GM12878 (cell line): ENCODE measurements around the gene UXT. TPM values are rescaled to one million over a fixed set of nuclear protein-coding genes. Genes with fewer than 3 reads are reported as not detected.

Experiments
- ATAC-seq: fragments of 200-7000 bp; cut with Tn5 transposase; 3 replicates; pipeline ENCODE4 v1.9.1; 2020; ENCODE audit warnings: mild to moderate bottlenecking, moderate library complexity
- BruUV-seq: library from RNA; stranded (reverse); fragments of 400-500 nt; replicated peaks from 2 replicates; lab custom pipeline; 2021; lab: Mats Ljungman, UMichigan
- CTCF ChIA-PET: fragments of 300-600 bp; sonication (Branson Sonifier 250); formaldehyde crosslinking; extraction: SDS; loops from one replicate; lab custom pipeline; 2021; ENCODE audit warnings: inconsistent platforms; lab: Yijun Ruan, JAX
- POLR2A ChIA-PET: fragments of 350-600 bp; formaldehyde crosslinking; extraction: SDS; loops from one replicate; lab custom pipeline; 2021; ENCODE audit warnings: inconsistent platforms; lab: Charles Lee
- RAD21 ChIA-PET: fragments of 300-600 bp; sonication (Branson Sonifier 250); formaldehyde crosslinking; loops from one replicate; lab custom pipeline; 2023; ENCODE audit warnings: antibody characterized with exemption; ENCODE audit not compliant: unreplicated experiment; lab: Charles Lee
- SMC1A ChIA-PET: fragments of 300-600 bp; sonication (Branson Sonifier 250); formaldehyde crosslinking; loops from one replicate; lab custom pipeline; 2023; ENCODE audit not compliant: unreplicated experiment, uncharacterized antibody; lab: Charles Lee
- DNase-seq: peaks from one replicate; pipeline ENCODE4 v3.0.0-alpha.2; 2011; ENCODE audit warnings: low read depth, low spot score
- FAIRE-seq: peaks from 3 replicates; lab custom pipeline; 2011; peaks lifted over from hg19 to GRCh38; lab: Jason Lieb, UNC
- H2AFZ ChIP-seq: 2 replicates; pipeline ENCODE4 v1.6.0; 2011; ENCODE audit warnings: low read depth, low read length, control low read depth; ENCODE audit not compliant: control insufficient read depth
- H3K27ac ChIP-seq: 2 replicates; pipeline ENCODE4 v1.5.1; 2011; ENCODE audit warnings: control low read depth; ENCODE audit not compliant: control insufficient read depth, insufficient read depth
- H3K27me3 ChIP-seq, 2 experiments: replicated peaks in 1 of 2; 2 replicates each; pipeline versions ENCODE4 v1.6.0 to v1.6.1; 2011; ENCODE audit warnings: low read length in 1 of 2; ENCODE audit not compliant: control insufficient read depth in 2 of 2, insufficient read depth in 2 of 2
- H3K36me3 ChIP-seq, 2 experiments: 2 replicates each; pipeline ENCODE4 v1.5.1; 2011; ENCODE audit warnings: low read length in 1 of 2; ENCODE audit not compliant: control insufficient read depth in 2 of 2, insufficient read depth in 2 of 2
- H3K4me1 ChIP-seq: 2 replicates; pipeline ENCODE4 v1.6.1; 2011; ENCODE audit warnings: mild to moderate bottlenecking, low read length, moderate library complexity, mixed read lengths; ENCODE audit not compliant: control insufficient read depth, insufficient read depth
- H3K4me2 ChIP-seq: 2 replicates; pipeline ENCODE4 v1.6.0; 2011; ENCODE audit warnings: control low read depth; ENCODE audit not compliant: control insufficient read depth, insufficient read depth
- H3K4me3 ChIP-seq: fragments of 200-600 bp; sonication (generic); 2 replicates; pipeline ENCODE4 v1.5.1; 2016
- H3K79me2 ChIP-seq: 2 replicates; pipeline ENCODE4 v1.6.0; 2011; ENCODE audit warnings: low read length; ENCODE audit not compliant: control insufficient read depth, insufficient read depth
- H3K9ac ChIP-seq: 2 replicates; pipeline ENCODE4 v1.8.0; 2011; ENCODE audit warnings: low read length, control low read depth, mixed read lengths; ENCODE audit not compliant: control insufficient read depth, insufficient read depth
- H3K9me3 ChIP-seq: replicated peaks from 3 replicates; pipeline ENCODE4 v1.5.1; 2011; ENCODE audit warnings: mild to moderate bottlenecking, low read length; ENCODE audit not compliant: control insufficient read depth, insufficient read depth
- H4K20me1 ChIP-seq: 2 replicates; pipeline ENCODE4 v1.6.0; 2011; ENCODE audit not compliant: control insufficient read depth, insufficient read depth
- BCL3 ChIP-seq: IDR thresholded peaks from 2 replicates; pipeline ENCODE4 v1.6.1; 2011; ENCODE audit warnings: borderline replicate concordance, low read depth, mild to moderate bottlenecking, moderate library complexity, low read length; ENCODE audit not compliant: insufficient read depth, poor library complexity, severe bottlenecking
- CREB1 ChIP-seq: IDR thresholded peaks from 2 replicates; pipeline ENCODE4 v1.6.1; 2012; ENCODE audit warnings: low read depth, mild to moderate bottlenecking, inconsistent platforms
- EED ChIP-seq: sonication (generic); IDR thresholded peaks from 2 replicates; pipeline ENCODE4 v1.6.1; 2016; ENCODE audit warnings: antibody characterized with exemption, low read depth
- HDGF ChIP-seq: fragments of 450-650 bp; IDR thresholded peaks from 2 replicates; pipeline ENCODE4 v1.6.1; 2016; ENCODE audit warnings: antibody characterized with exemption
- MAX ChIP-seq: IDR thresholded peaks from 2 replicates; pipeline ENCODE4 v1.6.1; 2012; ENCODE audit warnings: low read depth, low read length, improper control_type of control experiment
- PAX5 ChIP-seq: IDR thresholded peaks from 2 replicates; pipeline ENCODE4 v1.6.1; 2011; ENCODE audit warnings: low read depth, low read length, borderline replicate concordance
- PAX8 ChIP-seq: fragments of 450-650 bp; IDR thresholded peaks from 2 replicates; pipeline ENCODE4 v1.6.1; 2017; ENCODE audit warnings: mild to moderate bottlenecking, moderate library complexity
- SIN3A ChIP-seq: IDR thresholded peaks from 2 replicates; pipeline ENCODE4 v1.6.1; 2012; ENCODE audit warnings: low read depth, low read length, improper control_type of control experiment
- ZNF217 ChIP-seq: fragments of 450-650 bp; IDR thresholded peaks from 2 replicates; pipeline ENCODE4 v1.6.1; 2017; ENCODE audit warnings: antibody characterized with exemption, mild to moderate bottlenecking
- WGBS: methylation state at CpG from one replicate; pipeline ENCODE4 v1.1.6; 2016; ENCODE audit warnings: low lambda C conversion rate; ENCODE audit not compliant: insufficient replicate concordance, insufficient coverage; ENCODE audit errors: missing lambda C conversion rate; 5-methylcytosine and 5-hydroxymethylcytosine counted together
- in situ Hi-C: fragments of 300-500 bp; cut with MboI; formaldehyde crosslinking; loops from 9 replicates; pipeline ENCODE4 v1.14.3; 2018; ENCODE audit warnings: mixed read lengths
- intact Hi-C: fragments of 100-400 bp; cut with micrococcal nuclease; formaldehyde crosslinking; loops from one replicate; pipeline ENCODE4 v1.14.2; 2022; ENCODE audit not compliant: unreplicated experiment
- polyA plus RNA-seq, 11 experiments: library from polyadenylated mRNA; depleted of rRNA in 4 of 11; unstranded in 6 of 11; stranded (reverse) in 5 of 11; fragments of >200 nt; fragmentation: Nextera tagmentation in 4 of 11; fragmentation: Illumina TruSeq in 1 of 11; extraction: Ambion mirVana in 4 of 11; extraction: Trizol in 1 of 11; gene quantifications; 1 replicate in 1 of 11; 2 replicates in 10 of 11; pipeline versions ENCODE4 v1.2.1 to v1.2.3, GENCODE V29; 2011 to 2016; ENCODE audit warnings: inconsistent platforms in 2 of 11, missing spikeins in 2 of 11, low read depth in 1 of 11
- total RNA-seq, 4 experiments: library from RNA; depleted of rRNA in 3 of 4; stranded (reverse); fragments of >200 nt in 3 of 4; fragmentation: Illumina TruSeq in 1 of 4; extraction: Trizol in 1 of 4; gene quantifications; 2 replicates each; pipeline versions ENCODE4 v1.2.1 to v1.2.3, GENCODE V29; 2013 to 2021
- TF ChIP-seq, protein P1 (sequence below): fragments of 450-650 bp; IDR thresholded peaks from 2 replicates; pipeline ENCODE4 v1.6.1; 2017; ENCODE audit warnings: borderline replicate concordance
- TF ChIP-seq, protein P2 (sequence below): fragments of 450-650 bp; IDR thresholded peaks from 2 replicates; pipeline ENCODE4 v1.6.1; 2016; ENCODE audit warnings: mild to moderate bottlenecking

Gene UXT
- total and polyA plus RNA-seq, 10 of the 15 experiments (the other 5 are each of a cell fraction or from before 2014, with no cell fraction given): 105 to 245 (median 206) TPM

DNA sequence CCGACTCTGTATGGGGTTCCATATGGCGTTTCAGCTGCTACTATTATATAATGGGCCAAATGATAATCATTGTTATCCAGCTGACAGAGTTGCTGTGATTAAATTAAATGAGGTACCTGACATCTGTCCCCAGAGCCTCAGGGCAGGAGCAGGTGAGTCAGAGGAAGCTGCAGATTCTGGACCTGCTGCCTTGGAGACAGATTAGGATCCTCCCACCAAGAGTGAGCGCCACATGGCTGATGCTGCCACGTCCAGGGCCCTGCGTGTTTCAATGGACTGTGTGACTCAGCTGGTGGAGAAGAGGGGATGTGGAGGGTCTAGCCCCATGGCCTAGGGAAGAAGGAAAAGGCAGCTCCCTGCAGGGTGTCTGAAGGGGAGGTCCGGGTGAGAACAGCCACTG lies 28.3 kb upstream of the UXT start:
- WGBS: 17% methylated on average over 6 of the region's 6 CpGs
- in situ Hi-C loops (no loop called here), intact Hi-C loops (no loop called here)
- no peaks in the 10 kb centered on the region for H3K9me3 ChIP-seq
- H3K4me1 ChIP-seq: no peaks in the 10 kb centered on the region
- no peaks in the 10 kb centered on the region for H3K27me3 ChIP-seq
- no peak overlapping the region for H2AFZ ChIP-seq
- ChIA-PET CTCF (no interaction called here), RAD21 (no interaction called here), SMC1A (no interaction called here), POLR2A (no interaction called here)
- no peak overlapping the region for H3K27ac ChIP-seq
- DNase-seq (no peak), FAIRE-seq (no peak), ATAC-seq (no peak)
- BruUV-seq: no TSS peak
- no peak overlapping the region for H3K9ac ChIP-seq
- no peak overlapping the region for H3K4me3 ChIP-seq
- H3K79me2 ChIP-seq: no peaks in the 10 kb centered on the region
- TF ChIP-seq, protein P1, sequence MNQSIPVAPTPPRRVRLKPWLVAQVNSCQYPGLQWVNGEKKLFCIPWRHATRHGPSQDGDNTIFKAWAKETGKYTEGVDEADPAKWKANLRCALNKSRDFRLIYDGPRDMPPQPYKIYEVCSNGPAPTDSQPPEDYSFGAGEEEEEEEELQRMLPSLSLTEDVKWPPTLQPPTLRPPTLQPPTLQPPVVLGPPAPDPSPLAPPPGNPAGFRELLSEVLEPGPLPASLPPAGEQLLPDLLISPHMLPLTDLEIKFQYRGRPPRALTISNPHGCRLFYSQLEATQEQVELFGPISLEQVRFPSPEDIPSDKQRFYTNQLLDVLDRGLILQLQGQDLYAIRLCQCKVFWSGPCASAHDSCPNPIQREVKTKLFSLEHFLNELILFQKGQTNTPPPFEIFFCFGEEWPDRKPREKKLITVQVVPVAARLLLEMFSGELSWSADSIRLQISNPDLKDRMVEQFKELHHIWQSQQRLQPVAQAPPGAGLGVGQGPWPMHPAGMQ: no peak
- TF ChIP-seq SIN3A: no peak
- no peak for TF ChIP-seq CREB1
- TF ChIP-seq, protein P2, sequence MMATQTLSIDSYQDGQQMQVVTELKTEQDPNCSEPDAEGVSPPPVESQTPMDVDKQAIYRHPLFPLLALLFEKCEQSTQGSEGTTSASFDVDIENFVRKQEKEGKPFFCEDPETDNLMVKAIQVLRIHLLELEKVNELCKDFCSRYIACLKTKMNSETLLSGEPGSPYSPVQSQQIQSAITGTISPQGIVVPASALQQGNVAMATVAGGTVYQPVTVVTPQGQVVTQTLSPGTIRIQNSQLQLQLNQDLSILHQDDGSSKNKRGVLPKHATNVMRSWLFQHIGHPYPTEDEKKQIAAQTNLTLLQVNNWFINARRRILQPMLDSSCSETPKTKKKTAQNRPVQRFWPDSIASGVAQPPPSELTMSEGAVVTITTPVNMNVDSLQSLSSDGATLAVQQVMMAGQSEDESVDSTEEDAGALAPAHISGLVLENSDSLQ: no peak
- TF ChIP-seq HDGF: no peak
- no peak for TF ChIP-seq PAX8
- TF ChIP-seq ZNF217: no peak
- TF ChIP-seq MAX: no peak
- TF ChIP-seq PAX5: no peak
- TF ChIP-seq BCL3: no peak
- TF ChIP-seq EED: no peak
- TF ChIP-seq, all 136 proteins: peak for 0
- Histone ChIP-seq H4K20me1 (no peaks in the 10 kb centered on the region), H3K4me2 (no peak overlapping the region), H3K36me3 (no peaks in the 10 kb centered on the region)
